Tibial nerve (tissue), 3 donors: ENCODE data around the gene XPO4.

Source experiments
- CTCF ChIP-seq, 5 experiments: fragments of 200-600 bp in 3 of 5; fragments of 450-650 bp in 2 of 5; sonication (generic) in 3 of 5; IDR thresholded peaks; one replicate each; pipeline ENCODE4 v1.5.1; 2016 to 2019; ENCODE audit warnings: antibody characterized with exemption in 5 of 5, mild to moderate bottlenecking in 3 of 5, moderate library complexity in 2 of 5
- POLR2A ChIP-seq, 2 donors: fragments of 450-650 bp; IDR thresholded peaks; one replicate each; pipeline ENCODE4 v1.6.1; 2017; ENCODE audit warnings: antibody characterized with exemption in 2 of 2, mild to moderate bottlenecking in 2 of 2, moderate library complexity in 2 of 2

GRCh38 chr13:20877902-20878301, 24.6 kb downstream of the XPO4 start:
- TF ChIP-seq CTCF (IDR thresholded peaks at IDR 0.05) = no peak
- TF ChIP-seq POLR2A (IDR thresholded peaks at IDR 0.05) = no peak
